A549 (cell line): ENCODE data around the gene TNFAIP2. TPM values are rescaled to one million over a fixed set of nuclear protein-coding genes. Genes with fewer than 3 reads are reported as not detected.
"Not testable (repeated sequence)": the region's sequence is repeated elsewhere in the genome, so short reads cannot be mapped to it uniquely, and the experiment has no call there.

Source experiments
- ATAC-seq, 2 experiments: fragments of 200-7000 bp in 1 of 2; fragments of >200 bp in 1 of 2; cut with Nextera tagmentation in 1 of 2; cut with Tn5 transposase in 1 of 2; 3 replicates each; pipeline versions ENCODE4 v1.8.0 to v1.9.1; 2018 to 2020; ENCODE audit warnings: mild to moderate bottlenecking in 1 of 2, moderate library complexity in 1 of 2
- CTCF ChIA-PET: fragments of 300-600 bp; sonication (Branson Sonifier 250); formaldehyde crosslinking; extraction: SDS; loops from one replicate; lab custom pipeline; 2021; ENCODE audit warnings: antibody characterized with exemption, inconsistent platforms; lab: Yijun Ruan, JAX
- POLR2A ChIA-PET: fragments of 350-600 bp; formaldehyde crosslinking; extraction: SDS; loops from one replicate; lab custom pipeline; 2021; ENCODE audit warnings: antibody characterized with exemption, inconsistent platforms; lab: Yijun Ruan, JAX
- DNase-seq, 2 experiments: peaks; one replicate each; pipeline versions ENCODE4 v3.0.0 to v3.0.0-alpha.2; 2011 to 2016; ENCODE audit warnings: low read depth in 1 of 2, low spot score in 1 of 2
- FAIRE-seq: peaks from 2 replicates; lab custom pipeline; 2011; peaks lifted over from hg19 to GRCh38; lab: Jason Lieb, UNC
- H3K27ac ChIP-seq, 2 experiments: fragments of >200 bp; sonication (Bioruptor Twin); formaldehyde crosslinking; 3 replicates each; pipeline ENCODE4 v1.5.1; 2016 to 2017
- H3K4me1 ChIP-seq: fragments of >200 bp; sonication (Bioruptor Twin); formaldehyde crosslinking; 3 replicates; pipeline ENCODE4 v1.6.1; 2016
- H3K4me2 ChIP-seq: fragments of >200 bp; sonication (Bioruptor Twin); formaldehyde crosslinking; 3 replicates; pipeline ENCODE4 v1.6.1; 2016
- H3K4me3 ChIP-seq: fragments of >200 bp; sonication (Bioruptor Twin); formaldehyde crosslinking; 3 replicates; pipeline ENCODE4 v1.5.1; 2016
- H3K9me3 ChIP-seq: fragments of >200 bp; sonication (Bioruptor Twin); formaldehyde crosslinking; 3 replicates; pipeline ENCODE4 v1.6.1; 2016
- ATOH8 ChIP-seq: fragments of 250-450 bp; sonication (Bioruptor Pico); IDR thresholded peaks from 2 replicates; pipeline ENCODE4 v1.5.0; 2020; ENCODE audit warnings: low read depth, mild to moderate bottlenecking, moderate library complexity
- CEBPB ChIP-seq, 2 experiments: fragments of >200 bp in 1 of 2; sonication (Bioruptor Twin) in 1 of 2; formaldehyde crosslinking in 1 of 2; IDR thresholded peaks; 2 replicates each; pipeline ENCODE4 v1.6.1; 2012 to 2016
- E2F6 ChIP-seq: IDR thresholded peaks from 2 replicates; pipeline ENCODE4 v1.6.1; 2012; ENCODE audit warnings: low read depth, borderline replicate concordance
- ELK1 ChIP-seq: fragments of 150-350 bp; IDR thresholded peaks from 2 replicates; pipeline ENCODE4 v1.6.1; 2014; ENCODE audit warnings: low read depth, mild to moderate bottlenecking, low read length
- EP300 ChIP-seq, 2 experiments: fragments of >200 bp; sonication (Bioruptor Twin); formaldehyde crosslinking; IDR thresholded peaks; 2 replicates in 1 of 2; 3 replicates in 1 of 2; pipeline ENCODE4 v1.6.1; 2016 to 2017
- ESRRA ChIP-seq: fragments of 150-350 bp; IDR thresholded peaks from 2 replicates; pipeline ENCODE4 v1.6.1; 2014; ENCODE audit warnings: mild to moderate bottlenecking, low read length, borderline replicate concordance
- FOSL2 ChIP-seq, 2 experiments: fragments of 450-650 bp in 1 of 2; fragments of >200 bp in 1 of 2; sonication (Bioruptor Twin) in 1 of 2; formaldehyde crosslinking; IDR thresholded peaks; 2 replicates each; pipeline versions ENCODE4 v1.5.0 to v1.6.1; 2016 to 2020; ENCODE audit warnings: mild to moderate bottlenecking in 1 of 2, moderate library complexity in 1 of 2
- HDAC2 ChIP-seq: fragments of 200-600 bp; sonication (generic); IDR thresholded peaks from 2 replicates; pipeline ENCODE4 v1.6.1; 2016
- HES2 ChIP-seq: fragments of >200 bp; sonication (Bioruptor Twin); formaldehyde crosslinking; IDR thresholded peaks from 2 replicates; pipeline ENCODE4 v1.6.1; 2016
- HOXB13 ChIP-seq: fragments of 250-450 bp; sonication (Bioruptor Pico); IDR thresholded peaks from 2 replicates; pipeline ENCODE4 v1.5.0; 2020; ENCODE audit warnings: low read depth, mild to moderate bottlenecking, moderate library complexity
- HOXB5 ChIP-seq: fragments of 250-450 bp; sonication (Bioruptor Pico); IDR thresholded peaks from 2 replicates; pipeline ENCODE4 v1.5.0; 2020; ENCODE audit warnings: mild to moderate bottlenecking, moderate library complexity
- JUN ChIP-seq, 2 experiments: fragments of >200 bp; sonication (Bioruptor Twin); formaldehyde crosslinking; IDR thresholded peaks; 2 replicates in 1 of 2; 3 replicates in 1 of 2; pipeline ENCODE4 v1.6.1; 2016 to 2017
- JUNB ChIP-seq: fragments of >200 bp; sonication (Bioruptor Twin); formaldehyde crosslinking; IDR thresholded peaks from 2 replicates; pipeline ENCODE4 v1.6.1; 2016
- KDM1A ChIP-seq: fragments of 200-600 bp; sonication (generic); IDR thresholded peaks from 2 replicates; pipeline ENCODE4 v1.6.1; 2016; ENCODE audit warnings: low read depth, mild to moderate bottlenecking
- MYC ChIP-seq: IDR thresholded peaks from 2 replicates; pipeline ENCODE4 v1.6.1; 2012; ENCODE audit warnings: mild to moderate bottlenecking, inconsistent platforms, low read length, improper control_type of control experiment, borderline replicate concordance
- NFE2L2 ChIP-seq: fragments of 150-350 bp; conservative IDR thresholded peaks from 2 replicates; pipeline ENCODE4 v1.6.1; 2014; ENCODE audit warnings: low read length
- POLR2A ChIP-seq: IDR thresholded peaks from 2 replicates; pipeline ENCODE4 v1.6.1; 2012; ENCODE audit warnings: mild to moderate bottlenecking, low read length
- RAD21 ChIP-seq, 2 experiments: fragments of >200 bp in 1 of 2; sonication (Bioruptor Twin) in 1 of 2; formaldehyde crosslinking in 1 of 2; IDR thresholded peaks in 1 of 2; conservative IDR thresholded peaks in 1 of 2; 2 replicates in 1 of 2; 3 replicates in 1 of 2; pipeline ENCODE4 v1.6.1; 2012 to 2018; ENCODE audit warnings: inconsistent platforms in 1 of 2
- RCOR1 ChIP-seq: fragments of 150-350 bp; IDR thresholded peaks from 2 replicates; pipeline ENCODE4 v1.6.1; 2014; ENCODE audit warnings: antibody characterized with exemption, low read length, low read depth
- RFX5 ChIP-seq: fragments of 450-650 bp; IDR thresholded peaks from 2 replicates; pipeline ENCODE4 v1.7.1; 2014; ENCODE audit warnings: antibody characterized with exemption, mild to moderate bottlenecking, moderate library complexity
- SMC3 ChIP-seq: fragments of >200 bp; sonication (Bioruptor Twin); formaldehyde crosslinking; IDR thresholded peaks from 3 replicates; pipeline ENCODE4 v1.6.1; 2018; ENCODE audit warnings: inconsistent platforms
- TP53 ChIP-seq: fragments of 250-450 bp; sonication (Bioruptor Pico); IDR thresholded peaks from 2 replicates; pipeline ENCODE4 v1.5.0; 2021; ENCODE audit warnings: mild to moderate bottlenecking, moderate library complexity
- ZFP36 ChIP-seq: fragments of 450-650 bp; IDR thresholded peaks from 2 replicates; pipeline ENCODE4 v1.6.1; 2014; ENCODE audit warnings: borderline replicate concordance; ENCODE audit not compliant: partially characterized antibody
- WGBS: methylation state at CpG from one replicate; pipeline ENCODE4 v1.1.6; 2017; ENCODE audit errors: missing lambda C conversion rate; 5-methylcytosine and 5-hydroxymethylcytosine counted together
- polyA plus RNA-seq, 4 experiments: library from polyadenylated mRNA; depleted of rRNA in 3 of 4; stranded (reverse); fragments of >200 nt; fragmentation: RNase III in 1 of 4; extraction: RNeasy Plus Mini Kit Qiagen cat#74134 plus additional on column Dnase treatment in 1 of 4; gene quantifications; 2 replicates in 3 of 4; 3 replicates in 1 of 4; pipeline ENCODE4 v1.2.3, GENCODE V29; 2011 to 2017

Gene TNFAIP2
- polyA plus RNA-seq, 2 of the 4 experiments (the other 2 are of a cell fraction): 222 to 254 TPM

GRCh38 chr14:103115845-103116572 lies 7.3 kb upstream of the TNFAIP2 start:
- WGBS: 68% methylated on average over 10 of the region's 10 CpGs
- FAIRE-seq (no peak), ATAC-seq (peak; percentile 31 to 63; a peak in 5 of 6 replicates), DNase-seq (peak in 1 of 2 experiments; percentile 72)
- H3K9me3 ChIP-seq: no peaks in the 10 kb centered on the region
- H3K27ac ChIP-seq: peak overlapping the region; percentile 86 to 98
- POLR2A ChIA-PET: no interaction called here
- no peak overlapping the region for H3K4me3 ChIP-seq
- peaks cover 92% of the 10 kb centered on the region for H3K4me1 ChIP-seq
- CTCF ChIA-PET: interaction anchor here (0.6 to 7.8 kb wide), 13 partner anchors 8 to 403 kb away, joined by 3 to 120 read pairs (median 3); partner anchors contain the start of gene TNFAIP2
- peak overlapping the region; percentile 48; the same call in 2 of the 3 replicates for H3K4me2 ChIP-seq
- peak; percentile 83 for TF ChIP-seq ZFP36
- peak; percentile 15 to 38; a peak in 1 of 5 replicates for TF ChIP-seq EP300 (IDR thresholded peaks at IDR 0.05)
- TF ChIP-seq RAD21 (conservative IDR thresholded peaks at IDR 0.05 in 1 of 2, IDR thresholded peaks at IDR 0.05 in 1 of 2): peak in 1 of 2 experiments; percentile 35; a peak in 2 of 5 replicates
- peak; percentile 82 to 90; a peak in 3 of 4 replicates for TF ChIP-seq CEBPB (IDR thresholded peaks at IDR 0.05)
- TF ChIP-seq HES2: peak; percentile 47; the same call in 1 of the 2 replicates
- 0 out of 3 replicates have a peak, but pooled peaks have one; percentile 3 for TF ChIP-seq SMC3
- TF ChIP-seq ESRRA: no peak
- TF ChIP-seq JUNB: no peak
- TF ChIP-seq HDAC2: no peak
- TF ChIP-seq FOSL2 (IDR thresholded peaks at IDR 0.05): peak; percentile 41; the same call in 1 of the 2 replicates
- TF ChIP-seq FOSL2 (CRISPR knock-in tag; IDR thresholded peaks at IDR 0.05): peak; percentile 67
- peak in 1 of 2 experiments; percentile 64; a peak in 2 of 5 replicates for TF ChIP-seq JUN (IDR thresholded peaks at IDR 0.05)

- H3K27ac ChIP-seq: peak overlapping the region; percentile 86 to 98
Observed at GRCh38 chr14:103116636-103117035, 6.6 kb upstream of the TNFAIP2 start.

GRCh38 chr14:103117499-103117898 lies 5.8 kb upstream of the TNFAIP2 start:
- H3K4me3 ChIP-seq, FAIRE-seq, DNase-seq, ATAC-seq, H3K9me3 ChIP-seq: not testable (repeated sequence)
- Histone ChIP-seq H3K4me1 (peaks cover 86% of the 10 kb centered on the region), H3K4me2 (peak overlapping the region; percentile 17; the same call in 1 of the 3 replicates), H3K27ac (peak overlapping the region; percentile 55 to 98; a peak in 5 of 6 replicates)
- WGBS: 94% methylated on average over 7 of the region's 7 CpGs
- ChIA-PET POLR2A (interaction anchor here (0.6 kb wide), 1 partner anchor 22 kb away, joined by 3 read pairs; no protein-coding TSS in a partner anchor), CTCF (interaction anchor here (0.9 to 7.8 kb wide), 3 partner anchors 7 to 25 kb away, joined by 3 to 120 read pairs (median 5); no protein-coding TSS in a partner anchor)

More at GRCh38 chr14:103116636-103117035, 6.6 kb upstream of the TNFAIP2 start:
- TF ChIP-seq HOXB13 (CRISPR knock-in tag) (no peak), NFE2L2 (no peak), MYC (no peak), RFX5 (no peak), ATOH8 (CRISPR knock-in tag) (no peak), KDM1A (no peak), TP53 (CRISPR knock-in tag) (no peak), HOXB5 (CRISPR knock-in tag) (no peak), RCOR1 (no peak), POLR2A (no peak), JUN (IDR thresholded peaks at IDR 0.05) (no peak), E2F6 (no peak), ELK1 (no peak), EP300 (IDR thresholded peaks at IDR 0.05) (no peak)
- CTCF ChIA-PET: interaction anchor here (1.0 to 7.8 kb wide), 5 partner anchors 12 to 177 kb away, joined by 3 to 120 read pairs (median 3); no protein-coding TSS in a partner anchor
- no peak for ATAC-seq
- Histone ChIP-seq H3K9me3 (no peaks in the 10 kb centered on the region), H3K4me3 (no peak overlapping the region), H3K4me1 (peaks cover 91% of the 10 kb centered on the region), H3K4me2 (peak overlapping the region; percentile 48; the same call in 1 of the 3 replicates)
- DNase-seq: no peak
- POLR2A ChIA-PET: no interaction called here
- no peak for FAIRE-seq
- 92% methylated on average over 17 of the region's 17 CpGs for WGBS
